Progenitor cell of endocrine pancreas (in vitro differentiated cells): ENCODE results near the gene ANXA11. TPM values are rescaled to one million over a fixed set of nuclear protein-coding genes. Genes with fewer than 3 reads are reported as not detected.
"Not testable (repeated sequence)": the region's sequence is repeated elsewhere in the genome, so short reads cannot be mapped to it uniquely, and the experiment has no call there.

Experiments
- DNase-seq: peaks from one replicate; pipeline ENCODE4 v3.0.0; 2021; ENCODE audit warnings: low spot score; ENCODE audit not compliant: unreplicated experiment
- H3K27ac Mint-ChIP-seq: 2 replicates; pipeline ENCODE4 v1.8.0; 2021; ENCODE audit warnings: mild to moderate bottlenecking, moderate library complexity, mixed read lengths
- H3K27me3 Mint-ChIP-seq: 2 replicates; pipeline ENCODE4 v1.8.0; 2021; ENCODE audit warnings: mixed read lengths
- H3K36me3 Mint-ChIP-seq: 2 replicates; pipeline ENCODE4 v1.8.0; 2022; ENCODE audit warnings: mixed read lengths; ENCODE audit not compliant: insufficient read depth
- H3K4me1 Mint-ChIP-seq: 2 replicates; pipeline ENCODE4 v1.8.0; 2021; ENCODE audit warnings: low read depth, mixed read lengths
- H3K4me3 Mint-ChIP-seq: 2 replicates; pipeline ENCODE4 v1.8.0; 2021; ENCODE audit warnings: low read depth, mild to moderate bottlenecking, moderate library complexity, mixed read lengths
- H3K9me3 Mint-ChIP-seq: 2 replicates; pipeline ENCODE4 v1.8.0; 2021; ENCODE audit warnings: low read depth, mixed read lengths
- total RNA-seq: library from RNA; stranded (reverse); gene quantifications from 2 replicates; pipeline ENCODE4 v1.2.1, GENCODE V29; 2021
- TF ChIP-seq, protein P1 (sequence below): fragments of 200-600 bp; sonication (generic); IDR thresholded peaks from one replicate; pipeline ENCODE4 v1.5.0; 2021; ENCODE audit warnings: antibody characterized with exemption, mild to moderate bottlenecking; ENCODE audit not compliant: unreplicated experiment

The ANXA11 gene
- total RNA-seq, 1 donor from 2014 or later, result 120 TPM

GRCh38 chr10:80244371-80244770 is 39.0 kb upstream of the ANXA11 start:
- H3K27ac Mint-ChIP-seq, H3K4me3 Mint-ChIP-seq, H3K36me3 Mint-ChIP-seq, DNase-seq, H3K9me3 Mint-ChIP-seq, H3K4me1 Mint-ChIP-seq: not testable (repeated sequence)
- peaks cover 20% of the 10 kb centered on the region for H3K27me3 Mint-ChIP-seq

- not testable (repeated sequence) for DNase-seq, H3K4me3 Mint-ChIP-seq, H3K4me1 Mint-ChIP-seq, H3K27ac Mint-ChIP-seq, H3K36me3 Mint-ChIP-seq, H3K9me3 Mint-ChIP-seq
- H3K27me3 Mint-ChIP-seq, result peaks cover 14% of the 10 kb centered on the region
Observed at GRCh38 chr10:80242341-80242740, 37.0 kb upstream of the ANXA11 start.

- DNase-seq, H3K36me3 Mint-ChIP-seq, H3K27me3 Mint-ChIP-seq, H3K27ac Mint-ChIP-seq, H3K4me1 Mint-ChIP-seq, H3K9me3 Mint-ChIP-seq, H3K4me3 Mint-ChIP-seq: not testable (repeated sequence)
- TF ChIP-seq, protein P1, sequence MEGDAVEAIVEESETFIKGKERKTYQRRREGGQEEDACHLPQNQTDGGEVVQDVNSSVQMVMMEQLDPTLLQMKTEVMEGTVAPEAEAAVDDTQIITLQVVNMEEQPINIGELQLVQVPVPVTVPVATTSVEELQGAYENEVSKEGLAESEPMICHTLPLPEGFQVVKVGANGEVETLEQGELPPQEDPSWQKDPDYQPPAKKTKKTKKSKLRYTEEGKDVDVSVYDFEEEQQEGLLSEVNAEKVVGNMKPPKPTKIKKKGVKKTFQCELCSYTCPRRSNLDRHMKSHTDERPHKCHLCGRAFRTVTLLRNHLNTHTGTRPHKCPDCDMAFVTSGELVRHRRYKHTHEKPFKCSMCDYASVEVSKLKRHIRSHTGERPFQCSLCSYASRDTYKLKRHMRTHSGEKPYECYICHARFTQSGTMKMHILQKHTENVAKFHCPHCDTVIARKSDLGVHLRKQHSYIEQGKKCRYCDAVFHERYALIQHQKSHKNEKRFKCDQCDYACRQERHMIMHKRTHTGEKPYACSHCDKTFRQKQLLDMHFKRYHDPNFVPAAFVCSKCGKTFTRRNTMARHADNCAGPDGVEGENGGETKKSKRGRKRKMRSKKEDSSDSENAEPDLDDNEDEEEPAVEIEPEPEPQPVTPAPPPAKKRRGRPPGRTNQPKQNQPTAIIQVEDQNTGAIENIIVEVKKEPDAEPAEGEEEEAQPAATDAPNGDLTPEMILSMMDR, result peak; percentile 13
Observed at GRCh38 chr10:80236457-80236856, 31.1 kb upstream of the ANXA11 start.

- DNase-seq, H3K4me3 Mint-ChIP-seq, H3K4me1 Mint-ChIP-seq, H3K27ac Mint-ChIP-seq, H3K27me3 Mint-ChIP-seq, H3K36me3 Mint-ChIP-seq, H3K9me3 Mint-ChIP-seq: not testable (repeated sequence)
Observed at GRCh38 chr10:80234331-80235235, 29.2 kb upstream of the ANXA11 start.

DNA sequence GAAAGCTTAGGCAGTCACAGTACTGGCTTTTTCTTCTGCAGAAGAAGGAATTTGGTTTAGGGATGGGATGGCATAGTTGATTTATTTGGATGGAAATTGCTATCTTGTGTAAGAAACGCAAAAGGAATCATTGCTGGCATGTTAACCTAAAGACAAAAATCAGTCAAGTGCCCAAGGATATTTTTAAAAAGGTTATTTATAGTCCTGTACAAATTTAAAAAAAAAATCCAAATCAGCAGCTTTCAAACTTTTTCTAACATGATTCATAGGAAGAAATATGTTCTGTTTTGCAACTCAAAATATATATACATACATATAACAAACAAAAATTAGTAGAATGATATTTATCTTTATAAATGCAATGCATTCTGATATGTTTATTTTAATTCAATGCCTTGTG is 28.5 kb upstream of the ANXA11 start:
- not testable (repeated sequence) for H3K36me3 Mint-ChIP-seq, H3K9me3 Mint-ChIP-seq, H3K4me1 Mint-ChIP-seq, H3K27ac Mint-ChIP-seq, H3K4me3 Mint-ChIP-seq, DNase-seq, H3K27me3 Mint-ChIP-seq

- H3K4me1 Mint-ChIP-seq, H3K4me3 Mint-ChIP-seq, H3K27ac Mint-ChIP-seq, H3K27me3 Mint-ChIP-seq, H3K36me3 Mint-ChIP-seq, H3K9me3 Mint-ChIP-seq, DNase-seq: not testable (repeated sequence)
Observed at GRCh38 chr10:80226723-80227122, 21.4 kb upstream of the ANXA11 start.

DNA sequence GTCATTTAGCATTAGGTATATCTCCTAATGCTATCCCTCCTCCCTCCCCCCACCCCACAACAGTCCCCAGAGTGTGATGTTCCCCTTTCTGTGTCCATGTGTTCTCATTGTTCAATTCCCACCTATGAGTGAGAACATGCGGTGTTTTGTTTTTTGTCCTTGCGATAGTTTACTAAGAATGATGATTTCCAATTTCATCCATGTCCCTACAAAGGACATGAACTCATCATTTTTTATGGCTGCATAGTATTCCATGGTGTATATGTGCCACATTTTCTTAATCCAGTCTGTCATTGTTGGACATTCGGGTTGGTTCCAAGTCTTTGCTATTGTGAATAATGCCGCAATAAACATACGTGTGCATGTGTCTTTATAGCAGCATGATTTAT is 17.7 kb upstream of the ANXA11 start:
- not testable (repeated sequence) for H3K36me3 Mint-ChIP-seq, H3K27me3 Mint-ChIP-seq, H3K4me1 Mint-ChIP-seq, H3K9me3 Mint-ChIP-seq, H3K27ac Mint-ChIP-seq, H3K4me3 Mint-ChIP-seq, DNase-seq

DNA sequence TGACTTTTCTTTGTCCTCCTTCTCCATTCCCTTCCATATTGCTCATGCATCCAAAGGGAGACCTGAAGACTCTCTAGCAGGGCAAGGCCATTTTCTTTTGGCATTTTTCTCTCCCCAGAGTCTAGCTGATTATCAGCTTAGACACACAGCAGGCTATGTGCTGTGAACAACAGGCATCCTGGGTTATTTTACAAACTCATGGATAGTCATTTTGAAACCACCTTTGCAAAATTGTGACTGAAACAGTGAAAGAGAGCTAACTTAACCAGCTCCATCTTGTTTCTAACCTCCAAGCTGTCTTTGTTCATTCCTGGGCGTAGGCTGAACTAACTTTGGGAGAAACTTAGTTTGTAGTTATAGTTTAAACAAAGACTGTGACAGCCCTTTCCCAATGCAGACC is 13.5 kb upstream of the ANXA11 start:
- H3K27me3 Mint-ChIP-seq, H3K9me3 Mint-ChIP-seq, H3K27ac Mint-ChIP-seq, H3K4me3 Mint-ChIP-seq, H3K4me1 Mint-ChIP-seq, H3K36me3 Mint-ChIP-seq, DNase-seq: not testable (repeated sequence)

- H3K4me1 Mint-ChIP-seq, H3K36me3 Mint-ChIP-seq, DNase-seq, H3K9me3 Mint-ChIP-seq, H3K27ac Mint-ChIP-seq, H3K27me3 Mint-ChIP-seq, H3K4me3 Mint-ChIP-seq: not testable (repeated sequence)
Observed at GRCh38 chr10:80214368-80214982, 9.1 kb upstream of the ANXA11 start.

DNA sequence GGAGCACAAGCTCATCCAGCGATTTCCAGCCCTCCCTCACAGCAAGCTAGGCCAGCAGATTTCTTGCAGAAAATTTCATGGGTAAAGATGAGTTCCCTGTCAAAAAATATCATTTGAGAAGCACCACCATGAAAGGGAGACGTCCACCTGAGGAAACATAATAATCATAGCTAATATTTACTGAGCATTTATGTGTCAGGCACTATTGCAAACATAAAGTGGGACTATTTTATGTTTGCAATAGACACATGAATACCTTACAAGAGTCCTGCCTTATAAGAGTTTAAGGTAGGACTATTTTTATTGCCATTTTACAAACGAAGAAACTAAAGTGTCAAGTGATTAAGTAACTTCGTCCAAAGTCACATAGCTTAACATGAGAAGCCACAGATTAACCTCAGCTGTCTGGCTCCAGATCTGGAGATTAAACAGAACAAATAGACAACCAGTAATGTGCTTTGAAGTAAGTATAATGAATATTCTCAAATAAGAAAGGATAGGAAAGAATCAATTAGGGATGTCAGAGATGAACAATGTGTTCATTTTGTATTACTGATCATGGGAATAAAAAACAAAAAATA is 7.3 kb upstream of the ANXA11 start:
- not testable (repeated sequence) for H3K4me1 Mint-ChIP-seq, H3K9me3 Mint-ChIP-seq, H3K36me3 Mint-ChIP-seq, DNase-seq, H3K27ac Mint-ChIP-seq, H3K27me3 Mint-ChIP-seq, H3K4me3 Mint-ChIP-seq
